Measurements from ENCODE around the gene DYNC1I1.

DYNC1I1 gene

GRCh38 chr7:95840953-95841950 lies 68.9 kb downstream of the DYNC1I1 start:
- Histone ChIP-seq H3K4me1 (ENCODE audit: control insufficient read depth in 5 of 5, insufficient read depth in 5 of 5, low read length in 5 of 5) (no peaks in the 10 kb centered on the region), H3K9ac (ENCODE audit: low read length in 5 of 5) (no peak overlapping the region), H3K4me3 (ENCODE audit: low read depth in 1 of 5, low read length in 5 of 5) (no peak overlapping the region), H3K36me3 (ENCODE audit: control insufficient read depth in 5 of 5, insufficient read depth in 5 of 5, low read length in 5 of 5) (no peaks in the 10 kb centered on the region), H3K27ac (ENCODE audit: low read depth, low read length) (no peak overlapping the region), H3K9me3 (ENCODE audit: control insufficient read depth in 5 of 5, low read length in 5 of 5) (peaks cover 0 to 9% (median 0%) of the 10 kb centered on the region in 5 donors), H3K27me3 (ENCODE audit: control insufficient read depth in 5 of 5, insufficient read depth in 4 of 5, low read length in 5 of 5) (no peaks in the 10 kb centered on the region)

DNA sequence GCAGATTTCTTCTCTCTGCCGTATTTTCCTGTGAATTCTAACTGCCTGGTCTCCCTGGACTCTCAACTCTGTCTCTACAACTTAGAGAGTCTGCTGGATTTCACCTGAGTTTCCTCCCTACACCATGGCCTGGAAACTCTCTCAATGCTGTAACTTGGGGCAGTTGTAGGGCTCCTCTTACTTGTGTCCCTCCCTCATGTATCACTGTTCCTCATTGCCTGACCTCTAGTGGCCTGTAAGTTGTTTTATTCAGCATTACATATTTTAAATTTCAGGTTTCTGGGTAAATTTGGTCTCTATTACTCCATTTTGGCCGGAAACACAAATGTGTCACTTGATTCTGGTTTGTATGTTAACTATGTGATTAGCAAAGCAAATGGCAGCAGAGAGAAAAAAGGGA lies 70.9 kb downstream of the DYNC1I1 start:
- Histone ChIP-seq H3K9me3 (ENCODE audit: control insufficient read depth in 5 of 5, low read length in 5 of 5) (peaks cover 0 to 6% (median 0%) of the 10 kb centered on the region in 5 donors), H3K4me3 (ENCODE audit: low read depth in 1 of 5, low read length in 5 of 5) (no peak overlapping the region), H3K4me1 (ENCODE audit: control insufficient read depth in 5 of 5, insufficient read depth in 5 of 5, low read length in 5 of 5) (no peaks in the 10 kb centered on the region)

GRCh38 chr7:95845007-95845406 lies 72.7 kb downstream of the DYNC1I1 start:
- H3K4me1 ChIP-seq (ENCODE audit: control insufficient read depth in 5 of 5, insufficient read depth in 5 of 5, low read length in 5 of 5), result no peaks in the 10 kb centered on the region
- H3K27ac ChIP-seq (ENCODE audit: low read depth, low read length), result no peak overlapping the region
- H3K9me3 ChIP-seq (ENCODE audit: control insufficient read depth in 5 of 5, low read length in 5 of 5), result peaks cover 0 to 6% (median 0%) of the 10 kb centered on the region in 5 donors
- no peaks in the 10 kb centered on the region for H3K27me3 ChIP-seq (ENCODE audit: control insufficient read depth in 5 of 5, insufficient read depth in 4 of 5, low read length in 5 of 5)
- H3K36me3 ChIP-seq (ENCODE audit: control insufficient read depth in 5 of 5, insufficient read depth in 5 of 5, low read length in 5 of 5), result no peaks in the 10 kb centered on the region
- no peak overlapping the region for H3K4me3 ChIP-seq (ENCODE audit: low read depth in 1 of 5, low read length in 5 of 5)
- H3K9ac ChIP-seq (ENCODE audit: low read length in 5 of 5), result no peak overlapping the region

More for the DNA sequence above, 70.9 kb downstream of the DYNC1I1 start:
- Histone ChIP-seq H3K27me3 (ENCODE audit: control insufficient read depth in 5 of 5, insufficient read depth in 4 of 5, low read length in 5 of 5) (no peaks in the 10 kb centered on the region), H3K27ac (ENCODE audit: low read depth, low read length) (no peak overlapping the region), H3K36me3 (ENCODE audit: control insufficient read depth in 5 of 5, insufficient read depth in 5 of 5, low read length in 5 of 5) (no peaks in the 10 kb centered on the region), H3K9ac (ENCODE audit: low read length in 5 of 5) (no peak overlapping the region)

GRCh38 chr7:95847061-95847460 lies 74.7 kb downstream of the DYNC1I1 start:
- Histone ChIP-seq H3K4me1 (ENCODE audit: control insufficient read depth in 5 of 5, insufficient read depth in 5 of 5, low read length in 5 of 5) (no peaks in the 10 kb centered on the region), H3K27ac (ENCODE audit: low read depth, low read length) (no peak overlapping the region), H3K9ac (ENCODE audit: low read length in 5 of 5) (no peak overlapping the region), H3K4me3 (ENCODE audit: low read depth in 1 of 5, low read length in 5 of 5) (no peak overlapping the region), H3K9me3 (ENCODE audit: control insufficient read depth in 5 of 5, low read length in 5 of 5) (no peaks in the 10 kb centered on the region), H3K36me3 (ENCODE audit: control insufficient read depth in 5 of 5, insufficient read depth in 5 of 5, low read length in 5 of 5) (no peaks in the 10 kb centered on the region), H3K27me3 (ENCODE audit: control insufficient read depth in 5 of 5, insufficient read depth in 4 of 5, low read length in 5 of 5) (no peaks in the 10 kb centered on the region)

- Histone ChIP-seq H3K4me1 (ENCODE audit: control insufficient read depth in 5 of 5, insufficient read depth in 5 of 5, low read length in 5 of 5) (no peaks in the 10 kb centered on the region), H3K9me3 (ENCODE audit: control insufficient read depth in 5 of 5, low read length in 5 of 5) (peaks cover 0 to 8% (median 4%) of the 10 kb centered on the region in 5 donors), H3K36me3 (ENCODE audit: control insufficient read depth in 5 of 5, insufficient read depth in 5 of 5, low read length in 5 of 5) (no peaks in the 10 kb centered on the region), H3K4me3 (ENCODE audit: low read depth in 1 of 5, low read length in 5 of 5) (no peak overlapping the region), H3K27me3 (ENCODE audit: control insufficient read depth in 5 of 5, insufficient read depth in 4 of 5, low read length in 5 of 5) (no peaks in the 10 kb centered on the region), H3K27ac (ENCODE audit: low read depth, low read length) (no peak overlapping the region), H3K9ac (ENCODE audit: low read length in 5 of 5) (no peak overlapping the region)
These were observed 87.1 kb downstream of the DYNC1I1 start for GRCh38 chr7:95859429-95859828.

DNA sequence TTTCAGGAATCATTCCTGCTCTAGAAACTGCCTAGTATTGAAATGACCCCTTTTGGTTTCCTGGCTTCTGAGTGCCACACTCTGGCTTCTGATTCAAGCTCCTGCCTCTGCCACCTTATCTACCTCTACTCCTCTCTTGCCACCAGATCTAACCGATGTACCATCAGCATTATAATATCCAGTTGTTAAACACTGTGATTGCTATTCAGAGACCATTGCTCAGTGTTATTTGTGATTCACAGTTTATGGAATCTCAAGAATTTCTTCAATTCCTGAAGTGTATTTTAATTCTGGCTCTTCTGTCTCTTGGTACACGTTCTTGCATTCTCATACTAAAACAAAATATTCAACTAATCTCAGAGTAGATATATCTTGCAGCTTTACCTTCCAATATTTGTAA lies 88.7 kb downstream of the DYNC1I1 start:
- no peaks in the 10 kb centered on the region for H3K27me3 ChIP-seq (ENCODE audit: control insufficient read depth in 5 of 5, insufficient read depth in 4 of 5, low read length in 5 of 5)
- no peaks in the 10 kb centered on the region for H3K36me3 ChIP-seq (ENCODE audit: control insufficient read depth in 5 of 5, insufficient read depth in 5 of 5, low read length in 5 of 5)
- H3K4me1 ChIP-seq (ENCODE audit: control insufficient read depth in 5 of 5, insufficient read depth in 5 of 5, low read length in 5 of 5), result no peaks in the 10 kb centered on the region
- peaks cover 0 to 8% (median 4%) of the 10 kb centered on the region in 5 donors for H3K9me3 ChIP-seq (ENCODE audit: control insufficient read depth in 5 of 5, low read length in 5 of 5)
- H3K4me3 ChIP-seq (ENCODE audit: low read depth in 1 of 5, low read length in 5 of 5), result no peak overlapping the region
- H3K9ac ChIP-seq (ENCODE audit: low read length in 5 of 5), result no peak overlapping the region
- H3K27ac ChIP-seq (ENCODE audit: low read depth, low read length), result no peak overlapping the region

DNA sequence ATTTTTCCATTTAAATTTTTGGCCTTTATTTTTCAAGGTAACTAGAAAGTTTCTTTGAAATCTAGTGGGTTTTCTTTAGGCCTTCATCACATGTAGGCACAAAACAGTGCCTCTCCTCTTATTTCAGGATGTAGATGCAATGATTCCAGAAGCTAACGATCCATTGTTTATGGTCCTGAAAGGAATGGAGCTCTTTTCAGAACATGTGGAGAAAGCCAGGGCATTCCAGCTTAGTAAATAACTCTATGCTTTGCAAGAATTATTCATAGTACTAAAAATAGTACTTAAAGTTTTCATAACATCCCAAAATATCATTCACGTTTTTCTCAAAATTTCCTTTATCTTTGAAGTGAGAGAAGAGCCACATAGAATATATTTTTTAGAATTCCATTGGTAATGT lies 91.3 kb downstream of the DYNC1I1 start:
- H3K27ac ChIP-seq (ENCODE audit: low read depth, low read length), result no peak overlapping the region
- no peaks in the 10 kb centered on the region for H3K4me1 ChIP-seq (ENCODE audit: control insufficient read depth in 5 of 5, insufficient read depth in 5 of 5, low read length in 5 of 5)
- H3K4me3 ChIP-seq (ENCODE audit: low read depth in 1 of 5, low read length in 5 of 5), result no peak overlapping the region
- peaks cover 0 to 8% (median 4%) of the 10 kb centered on the region in 5 donors for H3K9me3 ChIP-seq (ENCODE audit: control insufficient read depth in 5 of 5, low read length in 5 of 5)
- no peaks in the 10 kb centered on the region for H3K27me3 ChIP-seq (ENCODE audit: control insufficient read depth in 5 of 5, insufficient read depth in 4 of 5, low read length in 5 of 5)
- no peaks in the 10 kb centered on the region for H3K36me3 ChIP-seq (ENCODE audit: control insufficient read depth in 5 of 5, insufficient read depth in 5 of 5, low read length in 5 of 5)
- H3K9ac ChIP-seq (ENCODE audit: low read length in 5 of 5), result no peak overlapping the region

DNA sequence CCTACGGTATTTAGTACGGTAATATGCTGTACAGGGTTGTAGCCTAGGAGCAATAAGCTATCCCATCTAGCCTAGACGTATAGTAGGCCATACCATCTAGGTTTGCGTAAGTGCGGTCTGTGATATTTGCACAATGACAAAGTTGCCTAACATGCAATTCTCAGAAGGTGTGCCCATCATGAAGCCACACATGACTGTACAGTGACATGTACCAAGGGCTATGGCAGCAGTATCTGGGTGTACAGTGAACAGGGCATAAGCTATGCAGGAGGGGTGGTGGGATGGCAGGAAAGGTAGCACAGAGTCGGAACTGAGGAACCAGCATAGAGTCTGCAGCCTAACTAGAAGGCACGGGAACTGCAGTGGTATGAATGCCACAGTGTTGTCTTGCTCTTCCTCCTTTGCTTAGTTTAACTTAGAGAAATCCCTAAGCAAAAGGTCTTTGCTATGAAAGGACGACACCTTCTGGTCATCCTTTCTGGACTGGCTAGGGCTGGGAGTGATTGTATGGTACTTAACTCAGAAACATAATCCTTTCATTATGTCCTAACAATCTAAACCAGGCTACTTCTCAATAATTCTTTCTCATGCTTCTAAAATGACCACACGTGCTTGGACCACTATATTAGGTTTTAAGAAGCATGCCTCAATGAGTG lies 93.5 kb downstream of the DYNC1I1 start:
- Histone ChIP-seq H3K4me3 (ENCODE audit: low read depth in 1 of 5, low read length in 5 of 5) (no peak overlapping the region), H3K9ac (ENCODE audit: low read length in 5 of 5) (no peak overlapping the region), H3K9me3 (ENCODE audit: control insufficient read depth in 5 of 5, low read length in 5 of 5) (no peaks in the 10 kb centered on the region), H3K27me3 (ENCODE audit: control insufficient read depth in 5 of 5, insufficient read depth in 4 of 5, low read length in 5 of 5) (no peaks in the 10 kb centered on the region), H3K4me1 (ENCODE audit: control insufficient read depth in 5 of 5, insufficient read depth in 5 of 5, low read length in 5 of 5) (no peaks in the 10 kb centered on the region), H3K36me3 (ENCODE audit: control insufficient read depth in 5 of 5, insufficient read depth in 5 of 5, low read length in 5 of 5) (no peaks in the 10 kb centered on the region), H3K27ac (ENCODE audit: low read depth, low read length) (no peak overlapping the region)

DNA sequence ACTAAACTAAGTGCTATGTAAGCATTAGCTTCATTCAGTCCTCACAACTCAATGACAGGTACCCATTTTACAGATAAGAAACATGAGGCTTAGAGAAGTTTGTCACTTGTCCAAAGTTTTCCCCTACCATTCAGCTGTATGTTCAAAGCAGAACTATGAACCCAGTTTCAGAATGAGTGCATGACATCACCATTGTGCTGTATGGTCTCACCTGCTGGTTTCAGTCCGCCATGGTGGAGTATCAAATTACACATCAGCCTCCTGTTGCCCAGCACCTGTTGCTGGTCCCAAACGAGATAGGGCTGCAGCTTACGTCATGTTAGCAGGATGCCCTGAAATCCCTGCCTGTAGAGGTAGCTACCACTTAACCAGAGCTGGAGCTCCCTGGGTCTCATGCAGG lies 95.0 kb downstream of the DYNC1I1 start:
- no peak overlapping the region for H3K9ac ChIP-seq (ENCODE audit: low read length in 5 of 5)
- H3K27me3 ChIP-seq (ENCODE audit: control insufficient read depth in 5 of 5, insufficient read depth in 4 of 5, low read length in 5 of 5), result peaks cover 0 to 2% (median 0%) of the 10 kb centered on the region in 5 donors
- no peaks in the 10 kb centered on the region for H3K9me3 ChIP-seq (ENCODE audit: control insufficient read depth in 5 of 5, low read length in 5 of 5)
- H3K36me3 ChIP-seq (ENCODE audit: control insufficient read depth in 5 of 5, insufficient read depth in 5 of 5, low read length in 5 of 5), result no peaks in the 10 kb centered on the region
- H3K27ac ChIP-seq (ENCODE audit: low read depth, low read length), result no peak overlapping the region
- no peaks in the 10 kb centered on the region for H3K4me1 ChIP-seq (ENCODE audit: control insufficient read depth in 5 of 5, insufficient read depth in 5 of 5, low read length in 5 of 5)
- no peak overlapping the region for H3K4me3 ChIP-seq (ENCODE audit: low read depth in 1 of 5, low read length in 5 of 5)
